Upper lobe of right lung (tissue), 1 donor: ENCODE results near the gene KCNT2. TPM values are rescaled to one million over a fixed set of nuclear protein-coding genes. Genes with fewer than 3 reads are reported as not detected.

Experiments
- ATAC-seq: fragments of 200-7000 bp; cut with Tn5 transposase; one replicate; pipeline ENCODE4 v1.9.1; 2020; ENCODE audit warnings: mild to moderate bottlenecking, moderate library complexity
- DNase-seq: peaks from one replicate; pipeline ENCODE4 v3.0.0-alpha.2; 2020
- H3K27ac ChIP-seq: fragments of 200-600 bp; one replicate; pipeline ENCODE4 v1.8.0; 2022
- H3K27me3 ChIP-seq: fragments of 200-600 bp; one replicate; pipeline ENCODE4 v1.8.0; 2022; ENCODE audit warnings: mild to moderate bottlenecking
- H3K36me3 ChIP-seq: fragments of 200-600 bp; one replicate; pipeline ENCODE4 v1.8.0; 2022
- H3K4me1 ChIP-seq: fragments of 200-600 bp; one replicate; pipeline ENCODE4 v1.8.0; 2022
- H3K4me3 ChIP-seq: fragments of 200-600 bp; one replicate; pipeline ENCODE4 v1.8.0; 2022; ENCODE audit warnings: mild to moderate bottlenecking
- H3K9me3 ChIP-seq: fragments of 200-600 bp; one replicate; pipeline ENCODE4 v1.8.0; 2022
- intact Hi-C: fragments of 100-400 bp; cut with DNase I; formaldehyde crosslinking; loops from one replicate; pipeline ENCODE4 v1.11.0; 2022
- total RNA-seq: library from RNA; stranded (reverse); fragmentation: NEBNext Ultra II Directional; extraction: Animal tissue kit (Norgen Biotek cat#: 25700); gene quantifications from one replicate; pipeline ENCODE4 v1.2.1, GENCODE V29; 2021
- TF ChIP-seq, protein P1 (sequence below): fragments of 200-600 bp; IDR thresholded peaks from one replicate; pipeline ENCODE4 v1.8.0; 2022; ENCODE audit warnings: antibody characterized with exemption
- donor health status: DM: no; HTN: yes; CAD: no; lungs with severe emphysema.

The KCNT2 gene
- total RNA-seq, 1 donor from 2014 or later: 8.1 TPM

DNA sequence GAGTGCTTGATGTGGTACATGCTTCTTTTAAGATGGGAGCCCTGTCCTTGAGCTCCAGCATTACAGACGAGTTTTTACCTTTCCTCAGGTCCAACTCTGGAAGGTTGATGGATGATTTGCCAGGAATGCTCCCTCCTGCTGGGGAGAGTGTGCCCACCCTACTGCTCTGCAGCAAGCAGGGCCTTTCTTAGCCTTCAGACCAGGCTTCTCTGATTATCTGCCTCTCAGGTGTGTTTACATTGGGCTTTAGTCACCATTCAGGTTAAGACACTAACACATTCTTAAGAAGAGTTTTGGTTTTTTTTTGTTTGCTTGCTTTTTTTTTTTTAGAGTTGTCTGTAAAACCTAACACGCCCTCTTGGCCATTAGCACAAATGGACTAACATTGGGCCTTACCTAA is 301.8 kb downstream of the KCNT2 start:
- TF ChIP-seq, protein P1, sequence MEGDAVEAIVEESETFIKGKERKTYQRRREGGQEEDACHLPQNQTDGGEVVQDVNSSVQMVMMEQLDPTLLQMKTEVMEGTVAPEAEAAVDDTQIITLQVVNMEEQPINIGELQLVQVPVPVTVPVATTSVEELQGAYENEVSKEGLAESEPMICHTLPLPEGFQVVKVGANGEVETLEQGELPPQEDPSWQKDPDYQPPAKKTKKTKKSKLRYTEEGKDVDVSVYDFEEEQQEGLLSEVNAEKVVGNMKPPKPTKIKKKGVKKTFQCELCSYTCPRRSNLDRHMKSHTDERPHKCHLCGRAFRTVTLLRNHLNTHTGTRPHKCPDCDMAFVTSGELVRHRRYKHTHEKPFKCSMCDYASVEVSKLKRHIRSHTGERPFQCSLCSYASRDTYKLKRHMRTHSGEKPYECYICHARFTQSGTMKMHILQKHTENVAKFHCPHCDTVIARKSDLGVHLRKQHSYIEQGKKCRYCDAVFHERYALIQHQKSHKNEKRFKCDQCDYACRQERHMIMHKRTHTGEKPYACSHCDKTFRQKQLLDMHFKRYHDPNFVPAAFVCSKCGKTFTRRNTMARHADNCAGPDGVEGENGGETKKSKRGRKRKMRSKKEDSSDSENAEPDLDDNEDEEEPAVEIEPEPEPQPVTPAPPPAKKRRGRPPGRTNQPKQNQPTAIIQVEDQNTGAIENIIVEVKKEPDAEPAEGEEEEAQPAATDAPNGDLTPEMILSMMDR: no peak
- DNase-seq (no peak), ATAC-seq (no peak)
- intact Hi-C loops: no loop called here
- Histone ChIP-seq H3K9me3 (no peaks in the 10 kb centered on the region), H3K27ac (no peak overlapping the region), H3K36me3 (no peaks in the 10 kb centered on the region), H3K4me3 (no peak overlapping the region), H3K27me3 (no peaks in the 10 kb centered on the region), H3K4me1 (no peaks in the 10 kb centered on the region)

DNA sequence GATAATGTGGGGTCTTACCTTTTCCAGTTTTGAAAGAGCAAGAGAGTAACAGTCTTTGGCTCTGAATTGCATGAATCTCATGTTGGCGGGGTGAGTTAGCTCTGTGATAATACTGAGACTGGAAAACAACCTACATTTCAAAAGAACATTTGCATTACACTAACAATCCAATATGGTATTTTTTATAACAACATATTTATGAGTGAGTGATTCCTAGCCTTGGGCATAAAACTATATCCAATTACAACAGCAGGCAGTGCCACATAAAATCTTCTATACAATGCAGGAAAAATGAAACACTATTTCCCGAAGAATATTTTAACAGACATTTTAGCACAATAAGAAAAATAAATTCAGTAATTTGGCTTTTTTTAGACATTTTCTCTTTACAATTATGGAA is 303.0 kb downstream of the KCNT2 start:
- ATAC-seq: no peak
- intact Hi-C loops: no loop called here
- H3K9me3 ChIP-seq: no peaks in the 10 kb centered on the region

DNA sequence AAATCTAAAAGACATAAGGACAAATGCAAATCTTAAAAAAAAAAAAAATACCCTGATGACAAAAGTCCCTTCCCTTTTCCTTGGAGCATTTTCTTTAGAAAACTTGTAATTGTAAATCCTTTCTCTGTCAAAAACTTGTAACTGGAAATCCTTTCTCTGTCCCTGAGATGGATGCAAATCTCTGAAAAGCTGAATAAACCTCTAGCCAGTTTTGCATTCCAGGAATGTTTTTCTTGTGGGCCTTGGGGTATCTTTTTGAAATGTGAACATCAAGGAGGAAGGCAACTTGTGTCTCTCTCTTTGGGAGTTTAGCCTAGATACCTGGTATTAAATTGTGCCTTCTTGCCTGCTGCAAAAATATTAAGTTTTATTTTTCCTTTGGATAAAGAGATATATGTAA is 305.3 kb downstream of the KCNT2 start:
- H3K27me3 ChIP-seq: no peaks in the 10 kb centered on the region
- no peaks in the 10 kb centered on the region for H3K4me1 ChIP-seq

More for the DNA sequence above, 303.0 kb downstream of the KCNT2 start:
- no peaks in the 10 kb centered on the region for H3K27me3 ChIP-seq
- TF ChIP-seq, protein P1: no peak
- no peak overlapping the region for H3K27ac ChIP-seq
- no peaks in the 10 kb centered on the region for H3K4me1 ChIP-seq
- no peak overlapping the region for H3K4me3 ChIP-seq
- no peaks in the 10 kb centered on the region for H3K36me3 ChIP-seq
- no peak for DNase-seq

DNA sequence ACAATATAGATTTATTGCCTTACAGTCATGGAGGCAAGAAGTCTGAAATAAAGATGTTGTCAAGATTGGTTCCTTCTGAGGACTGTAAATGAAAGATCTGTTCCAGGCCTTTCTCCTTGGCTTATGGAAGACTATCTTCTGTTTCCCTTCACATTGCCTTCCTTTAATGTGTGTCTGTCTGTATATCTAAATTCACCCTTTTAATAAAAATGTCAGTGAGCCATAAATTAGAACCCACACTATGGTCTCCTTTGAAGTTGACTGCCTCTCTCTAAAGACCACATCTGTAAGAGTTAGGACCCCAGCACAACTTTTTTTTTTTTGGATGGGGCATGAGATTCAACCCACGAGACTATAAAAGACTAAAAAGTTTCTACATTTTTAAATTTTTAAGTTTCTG is 305.8 kb downstream of the KCNT2 start:
- no peak for DNase-seq
- intact Hi-C loops: no loop called here
- H3K27me3 ChIP-seq: no peaks in the 10 kb centered on the region
- H3K9me3 ChIP-seq: no peaks in the 10 kb centered on the region
- H3K4me1 ChIP-seq: no peaks in the 10 kb centered on the region
- TF ChIP-seq, protein P1: no peak
- ATAC-seq: no peak
- H3K27ac ChIP-seq: no peak overlapping the region
- no peak overlapping the region for H3K4me3 ChIP-seq
- H3K36me3 ChIP-seq: no peaks in the 10 kb centered on the region

More for the DNA sequence above, 305.3 kb downstream of the KCNT2 start:
- H3K4me3 ChIP-seq: no peak overlapping the region
- DNase-seq (no peak), ATAC-seq (no peak)
- H3K36me3 ChIP-seq: no peaks in the 10 kb centered on the region
- TF ChIP-seq, protein P1: no peak
- no peak overlapping the region for H3K27ac ChIP-seq
- no peaks in the 10 kb centered on the region for H3K9me3 ChIP-seq
- intact Hi-C loops: no loop called here

DNA sequence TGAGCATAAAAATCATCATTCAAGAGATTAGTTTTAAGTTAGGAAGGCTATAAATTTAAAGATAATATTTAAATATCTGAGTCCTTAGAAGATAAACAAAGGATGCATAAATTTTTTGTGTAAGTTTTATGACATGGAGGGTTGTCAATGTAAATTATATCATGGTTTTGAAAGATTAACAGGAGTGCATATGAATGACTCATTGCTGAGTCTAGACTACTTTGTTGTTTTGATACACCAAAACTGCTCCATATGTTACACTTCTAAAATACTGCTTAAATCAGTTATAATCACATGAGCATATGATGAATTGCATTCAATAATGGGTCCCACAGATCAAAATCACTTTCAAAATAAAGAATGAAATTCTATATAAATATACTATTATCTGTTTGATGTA is 312.5 kb downstream of the KCNT2 start:
- TF ChIP-seq, protein P1: no peak
- no peaks in the 10 kb centered on the region for H3K27me3 ChIP-seq
- DNase-seq (no peak), ATAC-seq (no peak)
- intact Hi-C loops: no loop called here
- H3K9me3 ChIP-seq: no peaks in the 10 kb centered on the region
- H3K4me1 ChIP-seq: no peaks in the 10 kb centered on the region
- no peaks in the 10 kb centered on the region for H3K36me3 ChIP-seq
- no peak overlapping the region for H3K4me3 ChIP-seq
- H3K27ac ChIP-seq: no peak overlapping the region

DNA sequence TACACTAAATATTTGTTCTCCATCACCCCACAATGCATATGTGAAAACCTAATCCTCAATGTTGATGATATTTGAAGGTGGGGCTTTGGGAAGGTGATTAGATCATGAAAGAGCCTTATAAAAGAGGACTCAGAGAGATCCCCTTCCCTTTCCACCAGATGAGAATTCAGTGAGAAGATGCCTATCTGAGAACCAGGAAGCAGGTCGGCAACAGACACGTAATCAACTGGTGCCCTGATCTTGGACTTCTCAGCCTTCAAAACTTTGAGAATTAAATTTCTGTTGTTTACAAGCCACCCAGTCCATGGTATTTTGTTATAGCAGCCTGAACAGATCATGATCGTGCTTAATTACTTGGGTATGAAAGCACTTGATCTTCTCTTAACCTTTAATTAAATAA is 329.4 kb downstream of the KCNT2 start:
- intact Hi-C loops: no loop called here
- ATAC-seq (no peak), DNase-seq (no peak)
- H3K27ac ChIP-seq: no peak overlapping the region
- no peak overlapping the region for H3K4me3 ChIP-seq
- H3K4me1 ChIP-seq: no peaks in the 10 kb centered on the region
- no peaks in the 10 kb centered on the region for H3K27me3 ChIP-seq
- H3K36me3 ChIP-seq: no peaks in the 10 kb centered on the region
- no peaks in the 10 kb centered on the region for H3K9me3 ChIP-seq
- TF ChIP-seq, protein P1: no peak
